ENCODE measurements around the gene VSX1. TPM values are rescaled to one million over a fixed set of nuclear protein-coding genes. Genes with fewer than 3 reads are reported as not detected.
A peak's percentile ranks its signal among the peaks of the same experiment; 100 is the strongest.

The VSX1 gene
- total RNA-seq, 1 donor = not detected

DNA sequence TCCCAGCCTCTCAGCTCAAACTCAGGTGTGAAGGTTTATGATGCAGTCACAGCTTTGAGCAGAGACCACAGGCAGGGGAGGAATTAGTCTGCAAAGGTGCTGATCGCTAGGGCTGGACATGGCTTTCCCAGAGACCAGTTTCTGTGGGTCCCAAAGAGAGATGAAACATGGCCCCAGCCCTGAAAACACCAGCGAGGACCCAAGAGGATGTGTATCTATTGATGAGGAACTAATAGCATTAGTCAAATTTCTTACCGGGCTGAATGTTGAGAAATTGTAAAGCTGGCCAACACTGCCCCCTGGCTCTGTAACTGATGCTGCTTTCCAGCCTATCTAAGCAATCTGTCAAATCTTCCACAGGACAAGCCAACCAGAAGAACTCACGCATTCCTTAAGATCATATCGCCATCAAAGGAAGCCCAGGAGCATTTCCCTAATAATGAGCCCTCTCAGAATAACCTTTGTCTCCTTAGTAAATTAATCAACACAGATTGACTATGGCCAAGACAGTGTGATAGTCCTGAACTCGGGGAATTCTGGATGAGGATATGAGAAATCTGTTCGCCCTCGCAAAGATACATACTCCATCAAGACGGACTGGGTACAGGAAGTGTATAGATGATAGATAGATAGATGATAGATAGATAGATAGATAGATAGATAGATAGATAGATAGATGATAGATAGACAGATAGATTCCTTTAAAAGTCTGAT is 16.2 kb downstream of the VSX1 start:
- Histone ChIP-seq H3K4me3 (ENCODE audit: insufficient read depth, low read length) (no peak overlapping the region), H4K20me1 (ENCODE audit: insufficient read depth, low read length) (no peaks in the 10 kb centered on the region), H2AFZ (ENCODE audit: low read length) (no peak overlapping the region), H3K4me1 (ENCODE audit: insufficient read depth, low read length) (no peaks in the 10 kb centered on the region), H3K27me3 (ENCODE audit: insufficient read depth, low read length) (peaks cover 82% of the 10 kb centered on the region), H3K9me3 (ENCODE audit: low read depth, low read length) (no peaks in the 10 kb centered on the region), H3K27ac (ENCODE audit: low read depth, low read length) (no peak overlapping the region), H3K4me2 (ENCODE audit: insufficient read depth, low read length) (no peak overlapping the region), H3K36me3 (ENCODE audit: insufficient read depth, low read length) (no peaks in the 10 kb centered on the region), H3K79me2 (ENCODE audit: insufficient read depth, low read length) (no peaks in the 10 kb centered on the region)
- DNase-seq (ENCODE audit: insufficient read length, low spot score, missing footprints) = peak; percentile 92
- TF ChIP-seq, protein P1, sequence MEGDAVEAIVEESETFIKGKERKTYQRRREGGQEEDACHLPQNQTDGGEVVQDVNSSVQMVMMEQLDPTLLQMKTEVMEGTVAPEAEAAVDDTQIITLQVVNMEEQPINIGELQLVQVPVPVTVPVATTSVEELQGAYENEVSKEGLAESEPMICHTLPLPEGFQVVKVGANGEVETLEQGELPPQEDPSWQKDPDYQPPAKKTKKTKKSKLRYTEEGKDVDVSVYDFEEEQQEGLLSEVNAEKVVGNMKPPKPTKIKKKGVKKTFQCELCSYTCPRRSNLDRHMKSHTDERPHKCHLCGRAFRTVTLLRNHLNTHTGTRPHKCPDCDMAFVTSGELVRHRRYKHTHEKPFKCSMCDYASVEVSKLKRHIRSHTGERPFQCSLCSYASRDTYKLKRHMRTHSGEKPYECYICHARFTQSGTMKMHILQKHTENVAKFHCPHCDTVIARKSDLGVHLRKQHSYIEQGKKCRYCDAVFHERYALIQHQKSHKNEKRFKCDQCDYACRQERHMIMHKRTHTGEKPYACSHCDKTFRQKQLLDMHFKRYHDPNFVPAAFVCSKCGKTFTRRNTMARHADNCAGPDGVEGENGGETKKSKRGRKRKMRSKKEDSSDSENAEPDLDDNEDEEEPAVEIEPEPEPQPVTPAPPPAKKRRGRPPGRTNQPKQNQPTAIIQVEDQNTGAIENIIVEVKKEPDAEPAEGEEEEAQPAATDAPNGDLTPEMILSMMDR (IDR thresholded peaks at IDR 0.05; ENCODE audit: extremely low read depth, low read depth, low read length) = peak; percentile 81

DNA sequence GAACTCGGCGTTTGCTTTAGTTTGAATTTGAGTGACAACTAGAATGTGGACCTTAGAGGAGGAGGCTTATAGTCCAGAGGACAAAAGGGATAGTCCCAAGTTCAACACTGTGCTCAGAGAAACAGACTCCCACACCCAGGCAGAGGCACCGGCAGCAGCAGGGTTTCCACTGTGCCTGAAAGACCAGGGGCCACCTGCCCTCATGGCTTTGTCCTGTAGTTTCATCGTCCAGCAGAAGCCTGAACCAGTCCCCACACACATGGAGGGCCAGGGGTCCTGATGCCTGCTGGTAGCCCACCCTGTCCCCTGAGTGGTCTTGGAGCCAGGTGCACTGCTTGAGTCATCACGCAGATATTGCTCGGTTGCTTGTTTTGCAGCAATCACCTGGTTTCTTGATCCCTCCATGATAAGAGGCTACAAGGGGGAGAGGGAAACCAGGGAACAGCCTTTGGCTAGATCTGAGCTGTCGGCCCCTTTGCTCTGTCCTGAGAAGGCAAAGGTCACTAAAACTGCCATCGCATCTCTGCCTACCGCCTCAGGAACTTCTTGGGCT is 16.8 kb downstream of the VSX1 start:
- Histone ChIP-seq H3K27ac (ENCODE audit: low read depth, low read length) (no peak overlapping the region), H3K36me3 (ENCODE audit: insufficient read depth, low read length) (no peaks in the 10 kb centered on the region), H3K27me3 (ENCODE audit: insufficient read depth, low read length) (peaks cover 82% of the 10 kb centered on the region), H3K4me1 (ENCODE audit: insufficient read depth, low read length) (no peaks in the 10 kb centered on the region), H4K20me1 (ENCODE audit: insufficient read depth, low read length) (no peaks in the 10 kb centered on the region), H3K4me3 (ENCODE audit: insufficient read depth, low read length) (no peak overlapping the region), H3K79me2 (ENCODE audit: insufficient read depth, low read length) (no peaks in the 10 kb centered on the region), H2AFZ (ENCODE audit: low read length) (no peak overlapping the region), H3K4me2 (ENCODE audit: insufficient read depth, low read length) (no peak overlapping the region), H3K9me3 (ENCODE audit: low read depth, low read length) (no peaks in the 10 kb centered on the region)
- DNase-seq (ENCODE audit: insufficient read length, low spot score, missing footprints) = peak; percentile 37
- TF ChIP-seq, protein P1 (IDR thresholded peaks at IDR 0.05; ENCODE audit: extremely low read depth, low read depth, low read length) = no peak

DNA sequence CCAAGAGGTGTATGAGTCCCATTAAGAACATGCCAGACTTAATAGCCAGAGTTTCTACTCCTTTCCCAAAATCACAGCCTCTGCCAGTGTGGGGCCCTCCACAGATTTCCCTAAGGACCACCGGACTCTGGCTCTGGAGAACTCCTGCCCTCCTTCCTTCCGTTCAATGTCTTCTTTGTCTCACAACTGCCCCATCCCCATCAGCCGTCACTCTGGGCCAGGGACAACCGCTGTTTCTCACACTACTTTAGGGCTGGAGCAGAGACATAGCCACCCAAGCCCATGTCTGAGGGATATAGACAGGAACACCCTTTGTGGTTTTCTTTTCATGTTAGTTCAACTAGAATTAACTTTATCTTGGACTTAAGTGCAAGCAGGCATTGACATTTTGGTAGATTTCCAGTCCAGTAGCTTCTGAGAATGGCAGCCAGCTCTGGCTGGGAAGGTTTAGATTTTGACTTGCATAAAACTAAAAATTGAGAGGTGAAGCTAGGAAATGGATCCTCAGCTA is 17.3 kb downstream of the VSX1 start:
- H3K36me3 ChIP-seq (ENCODE audit: insufficient read depth, low read length) = no peaks in the 10 kb centered on the region
- no peak overlapping the region for H3K27ac ChIP-seq (ENCODE audit: low read depth, low read length)
- no peak overlapping the region for H3K4me2 ChIP-seq (ENCODE audit: insufficient read depth, low read length)
- no peaks in the 10 kb centered on the region for H4K20me1 ChIP-seq (ENCODE audit: insufficient read depth, low read length)
- peaks cover 81% of the 10 kb centered on the region for H3K27me3 ChIP-seq (ENCODE audit: insufficient read depth, low read length)
- H2AFZ ChIP-seq (ENCODE audit: low read length) = no peak overlapping the region
- no peak overlapping the region for H3K4me3 ChIP-seq (ENCODE audit: insufficient read depth, low read length)
- DNase-seq (ENCODE audit: insufficient read length, low spot score, missing footprints) = peak; percentile 8
- no peaks in the 10 kb centered on the region for H3K9me3 ChIP-seq (ENCODE audit: low read depth, low read length)
- no peaks in the 10 kb centered on the region for H3K4me1 ChIP-seq (ENCODE audit: insufficient read depth, low read length)
- TF ChIP-seq, protein P1 (IDR thresholded peaks at IDR 0.05; ENCODE audit: extremely low read depth, low read depth, low read length) = no peak
- no peaks in the 10 kb centered on the region for H3K79me2 ChIP-seq (ENCODE audit: insufficient read depth, low read length)

DNA sequence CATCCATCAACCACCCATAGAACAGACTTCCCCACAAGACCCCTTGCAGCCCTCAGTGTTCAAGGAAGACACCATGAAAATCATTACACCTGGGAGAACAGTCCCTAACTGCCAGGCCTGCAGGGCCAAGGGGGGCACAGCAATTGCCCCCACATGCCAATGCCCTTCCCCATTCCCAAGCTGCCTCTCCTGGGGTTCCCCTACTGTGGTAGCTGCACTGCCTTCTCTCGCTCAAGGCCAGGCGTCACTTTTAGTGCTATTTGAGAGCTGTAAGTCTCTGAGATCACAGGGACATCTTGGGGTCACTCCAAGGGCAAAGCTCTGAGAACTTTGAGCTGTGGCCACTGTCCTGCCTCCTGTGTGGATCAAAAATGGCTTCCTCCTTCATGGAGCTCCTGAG is 18.0 kb downstream of the VSX1 start:
- H3K79me2 ChIP-seq (ENCODE audit: insufficient read depth, low read length) = no peaks in the 10 kb centered on the region
- peak; percentile 15 for DNase-seq (ENCODE audit: insufficient read length, low spot score, missing footprints)
- peaks cover 80% of the 10 kb centered on the region for H3K27me3 ChIP-seq (ENCODE audit: insufficient read depth, low read length)
- no peaks in the 10 kb centered on the region for H3K4me1 ChIP-seq (ENCODE audit: insufficient read depth, low read length)
- no peaks in the 10 kb centered on the region for H4K20me1 ChIP-seq (ENCODE audit: insufficient read depth, low read length)
- H3K4me2 ChIP-seq (ENCODE audit: insufficient read depth, low read length) = no peak overlapping the region
- H3K36me3 ChIP-seq (ENCODE audit: insufficient read depth, low read length) = no peaks in the 10 kb centered on the region
- no peak overlapping the region for H2AFZ ChIP-seq (ENCODE audit: low read length)
- no peak overlapping the region for H3K4me3 ChIP-seq (ENCODE audit: insufficient read depth, low read length)
- no peaks in the 10 kb centered on the region for H3K9me3 ChIP-seq (ENCODE audit: low read depth, low read length)
- TF ChIP-seq, protein P1 (IDR thresholded peaks at IDR 0.05; ENCODE audit: extremely low read depth, low read depth, low read length) = no peak
- no peak overlapping the region for H3K27ac ChIP-seq (ENCODE audit: low read depth, low read length)
